HFF-Myc (cell line): ENCODE data around the gene ETDC.
"Not testable (repeated sequence)": the region's sequence is repeated elsewhere in the genome, so short reads cannot be mapped to it uniquely, and the experiment has no call there.

Source experiments
- DNase-seq: peaks from one replicate; pipeline ENCODE4 v3.0.0-alpha.2; 2011; ENCODE audit warnings: low read depth; ENCODE audit errors: extremely low read depth
- H3K4me3 ChIP-seq: replicated peaks from 2 replicates; pipeline ENCODE4 v1.5.1; 2011; ENCODE audit warnings: low read depth, mild to moderate bottlenecking, control low read depth, low read length
- CTCF ChIP-seq: IDR thresholded peaks from 2 replicates; pipeline ENCODE4 v1.5.1; 2012; ENCODE audit warnings: mild to moderate bottlenecking, low read depth, low read length, control low read depth; ENCODE audit errors: missing control alignments

The ETDC gene

GRCh38 chrX:135309430-135309923, at the start of gene ETDC:
Gene ETDC (plus strand): TSS chrX:135309480. CDS start chrX:135309480, 0 bp downstream.
- no peak for DNase-seq
- H3K4me3 ChIP-seq = no peak within 1 kb of the TSS
- TF ChIP-seq CTCF = no peak

GRCh38 chrX:135260976-135261375, 48.3 kb upstream of the ETDC start:
- DNase-seq, H3K4me3 ChIP-seq: not testable (repeated sequence)

GRCh38 chrX:135263376-135263775, 45.9 kb upstream of the ETDC start:
- DNase-seq, H3K4me3 ChIP-seq: not testable (repeated sequence)

- no peak for TF ChIP-seq CTCF
- DNase-seq = no peak
Observed at GRCh38 chrX:135264206-135264605, 45.1 kb upstream of the ETDC start.

GRCh38 chrX:135273162-135273561, 36.1 kb upstream of the ETDC start:
- DNase-seq = no peak
- H3K4me3 ChIP-seq = no peak overlapping the region
- TF ChIP-seq CTCF = no peak

More at GRCh38 chrX:135264206-135264605, 45.1 kb upstream of the ETDC start:
- H3K4me3 ChIP-seq = no peak overlapping the region

- TF ChIP-seq CTCF = no peak
- DNase-seq = no peak
- no peak overlapping the region for H3K4me3 ChIP-seq
Observed at GRCh38 chrX:135275973-135276372, 33.3 kb upstream of the ETDC start.

- no peak for DNase-seq
- TF ChIP-seq CTCF = no peak
- no peak overlapping the region for H3K4me3 ChIP-seq
Observed at GRCh38 chrX:135287266-135287823, 21.9 kb upstream of the ETDC start.
